OCI-LY7 (cell line): Measurements from ENCODE around the gene MIEF1. TPM values are rescaled to one million over a fixed set of nuclear protein-coding genes. Genes with fewer than 3 reads are reported as not detected.

ENCODE experiments used
- BruUV-seq: library from RNA; stranded (reverse); fragments of 400-500 nt; replicated peaks from 2 replicates; lab custom pipeline; 2021; lab: Mats Ljungman, UMichigan
- CTCF ChIA-PET: fragments of 300-600 bp; sonication (Branson Sonifier 250); formaldehyde crosslinking; loops from one replicate; lab custom pipeline; 2022; ENCODE audit warnings: antibody characterized with exemption; ENCODE audit not compliant: unreplicated experiment; lab: Charles Lee
- POLR2A ChIA-PET: fragments of 300-600 bp; sonication (Branson Sonifier 250); formaldehyde crosslinking; loops from one replicate; lab custom pipeline; 2022; ENCODE audit warnings: antibody characterized with exemption; lab: Charles Lee
- DNase-seq: peaks from one replicate; pipeline ENCODE4 v3.0.0-alpha.2; 2015; ENCODE audit warnings: low spot score
- H2AFZ ChIP-seq: fragments of 200-600 bp; sonication (generic), shearing (Covaris generic); 2 replicates; pipeline ENCODE4 v1.6.1; 2014; ENCODE audit warnings: mild to moderate bottlenecking, antibody characterized with exemption, low read length, moderate library complexity
- H3K27ac ChIP-seq: fragments of 200-600 bp; sonication (generic); 2 replicates; pipeline ENCODE4 v1.5.1; 2014; ENCODE audit warnings: mixed run types, low read depth, mild to moderate bottlenecking, moderate library complexity, low read length, inconsistent platforms; ENCODE audit not compliant: poor library complexity, severe bottlenecking
- H3K36me3 ChIP-seq: fragments of 200-600 bp; sonication (generic); 2 replicates; pipeline ENCODE4 v1.6.1; 2014; ENCODE audit warnings: mild to moderate bottlenecking, antibody characterized with exemption, low read length, moderate library complexity, mixed read lengths; ENCODE audit not compliant: insufficient read depth
- H3K4me1 ChIP-seq: fragments of 200-600 bp; sonication (generic); 2 replicates; pipeline ENCODE4 v1.5.1; 2014; ENCODE audit warnings: mild to moderate bottlenecking, low read length; ENCODE audit not compliant: insufficient read depth, poor library complexity, severe bottlenecking
- H3K4me2 ChIP-seq: fragments of 200-600 bp; sonication (generic); 2 replicates; pipeline ENCODE4 v1.6.1; 2014; ENCODE audit warnings: mild to moderate bottlenecking, low read length
- H3K4me3 ChIP-seq: fragments of 200-600 bp; sonication (generic); 2 replicates; pipeline ENCODE4 v1.5.1; 2014; ENCODE audit warnings: mild to moderate bottlenecking, low read depth, low read length; ENCODE audit not compliant: poor library complexity, severe bottlenecking
- H3K79me2 ChIP-seq: fragments of 200-600 bp; sonication (generic); 2 replicates; pipeline ENCODE4 v1.6.1; 2016; ENCODE audit warnings: low read depth, mild to moderate bottlenecking, low read length, moderate library complexity, mixed read lengths; ENCODE audit not compliant: insufficient read depth
- H3K9me2 ChIP-seq: fragments of 200-600 bp; sonication (generic); 2 replicates; pipeline ENCODE4 v1.6.1; 2016; ENCODE audit warnings: mild to moderate bottlenecking, low read length, mixed read lengths; ENCODE audit not compliant: insufficient read depth
- H3K9me3 ChIP-seq: fragments of 200-600 bp; sonication (generic); 2 replicates; pipeline ENCODE4 v1.6.1; 2014; ENCODE audit warnings: mild to moderate bottlenecking, mixed run types, low read length, mixed read lengths
- H4K20me1 ChIP-seq: fragments of 200-600 bp; sonication (generic); 2 replicates; pipeline ENCODE4 v1.6.1; 2014; ENCODE audit warnings: mild to moderate bottlenecking, antibody characterized with exemption, low read length, moderate library complexity, mixed read lengths; ENCODE audit not compliant: insufficient read depth
- CTCF ChIP-seq: fragments of 200-600 bp; sonication (generic); conservative IDR thresholded peaks from 2 replicates; pipeline ENCODE4 v1.5.1; 2014; ENCODE audit warnings: mild to moderate bottlenecking, antibody characterized with exemption, low read length, moderate library complexity, mixed read lengths
- EZH2phosphoT487 ChIP-seq: fragments of 200-600 bp; sonication (generic); IDR thresholded peaks from 2 replicates; pipeline ENCODE4 v1.6.1; 2018; ENCODE audit warnings: low read depth, borderline replicate concordance, mild to moderate bottlenecking, mixed run types, antibody characterized with exemption, low read length, moderate library complexity, mixed read lengths
- intact Hi-C: fragments of 100-400 bp; cut with micrococcal nuclease; formaldehyde crosslinking; loops from one replicate; pipeline ENCODE4 v1.10.0; 2022; ENCODE audit not compliant: unreplicated experiment
- total RNA-seq, 2 experiments: library from RNA; depleted of rRNA in 1 of 2; stranded (reverse); fragments of >200 nt in 1 of 2; shearing (Covaris generic) in 1 of 2; gene quantifications; 2 replicates each; pipeline ENCODE4 v1.2.3, GENCODE V29; 2014 to 2022

MIEF1 gene
- total RNA-seq, 2 experiments from 2014 or later: 32.5 to 55.0 TPM

- Histone ChIP-seq H3K4me3 (no peak overlapping the region), H3K79me2 (peaks cover 61% of the 10 kb centered on the region), H2AFZ (no peak overlapping the region), H3K36me3 (peaks cover 47% of the 10 kb centered on the region), H3K4me2 (peak overlapping the region; percentile 70; the same call in 1 of the 2 replicates), H3K9me3 (no peaks in the 10 kb centered on the region), H3K9me2 (no peaks in the 10 kb centered on the region), H3K4me1 (peaks cover 68% of the 10 kb centered on the region), H4K20me1 (no peaks in the 10 kb centered on the region), H3K27ac (no peak overlapping the region)
- ChIA-PET CTCF (no interaction called here), POLR2A (interaction anchor here (1.5 kb wide), 1 partner anchor 11 kb away, joined by 3 read pairs; no protein-coding TSS in a partner anchor)
- no peak for DNase-seq
- no peak for TF ChIP-seq CTCF
- no peak for TF ChIP-seq EZH2phosphoT487
- no TSS peak for BruUV-seq
- intact Hi-C loops: no loop called here
These were observed 48.2 kb upstream of the MIEF1 start for GRCh38 chr22:39453765-39454378.

- ChIA-PET CTCF (no interaction called here), POLR2A (interaction anchor here (1.5 kb wide), 1 partner anchor 10 kb away, joined by 3 read pairs; no protein-coding TSS in a partner anchor)
- intact Hi-C loops: no loop called here
- Histone ChIP-seq H3K9me3 (no peaks in the 10 kb centered on the region), H3K79me2 (peaks cover 61% of the 10 kb centered on the region), H3K4me3 (no peak overlapping the region), H3K4me1 (peaks cover 68% of the 10 kb centered on the region), H3K4me2 (peak overlapping the region; percentile 70; the same call in 1 of the 2 replicates), H2AFZ (no peak overlapping the region), H3K36me3 (peaks cover 47% of the 10 kb centered on the region), H3K27ac (peak overlapping the region; percentile 8), H3K9me2 (no peaks in the 10 kb centered on the region), H4K20me1 (no peaks in the 10 kb centered on the region)
- no peak for TF ChIP-seq CTCF
- TF ChIP-seq EZH2phosphoT487: no peak
- BruUV-seq: no TSS peak
- DNase-seq: no peak
These were observed 47.7 kb upstream of the MIEF1 start for GRCh38 chr22:39454385-39454871.

- peak within 1 kb of the TSS; percentile 54 for H3K27ac ChIP-seq
- H4K20me1 ChIP-seq: no peaks in the 10 kb centered on the region
- H2AFZ ChIP-seq: no peak within 1 kb of the TSS
- peak within 1 kb of the TSS; percentile 85 for H3K4me2 ChIP-seq
- ChIA-PET CTCF (no interaction called here), POLR2A (no interaction called here)
- H3K9me3 ChIP-seq: no peaks in the 10 kb centered on the region
- H3K4me1 ChIP-seq: peaks cover 66% of the 10 kb centered on the region
- peaks cover 62% of the 10 kb centered on the region for H3K79me2 ChIP-seq
- DNase-seq: no peak
- no peaks in the 10 kb centered on the region for H3K9me2 ChIP-seq
- no TSS peak for BruUV-seq
- intact Hi-C loops: no loop called here
- TF ChIP-seq CTCF (no peak), EZH2phosphoT487 (no peak)
- H3K36me3 ChIP-seq: peaks cover 51% of the 10 kb centered on the region
- H3K4me3 ChIP-seq: peak within 1 kb of the TSS; percentile 76
These were observed 45.4 kb upstream of the MIEF1 start, which contains the start of gene MGAT3 for GRCh38 chr22:39456522-39457197. MGAT3 (plus strand) TSS chr22:39457012; CDS start chr22:39487348, 30,336 bp downstream.
